C1 segment of cervical spinal cord (tissue), 14 donors: Measurements from ENCODE around the gene CDH13.

Experiments used
- DNase-seq, 14 donors: peaks; one replicate each; lab custom pipeline; 2025; lab: John Stamatoyannopoulos, UW

Gene CDH13

GRCh38 chr16:82694239-82694874, 67.6 kb downstream of the CDH13 start:
- no peak for DNase-seq

DNA sequence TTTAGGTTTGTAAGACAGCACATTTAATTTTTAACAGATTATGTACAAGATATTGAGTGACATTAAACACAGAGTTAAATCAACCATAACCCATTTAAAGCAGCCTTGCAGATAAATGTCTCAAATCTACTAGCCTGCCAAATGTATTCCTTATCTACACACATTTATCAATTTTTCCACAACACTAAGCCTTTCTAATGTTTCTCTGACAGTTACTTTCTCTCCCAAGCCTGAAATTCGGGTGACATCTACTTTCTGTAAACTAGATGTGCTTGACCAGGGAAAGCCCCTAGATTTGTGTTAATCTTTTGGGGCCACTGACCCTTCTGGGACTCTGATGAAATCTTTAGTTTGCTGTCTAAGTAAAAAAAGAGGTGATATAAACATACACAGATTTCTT, 69.0 kb downstream of the CDH13 start:
- no peak for DNase-seq

GRCh38 chr16:82699260-82699659, 72.5 kb downstream of the CDH13 start:
- DNase-seq: no peak

DNA sequence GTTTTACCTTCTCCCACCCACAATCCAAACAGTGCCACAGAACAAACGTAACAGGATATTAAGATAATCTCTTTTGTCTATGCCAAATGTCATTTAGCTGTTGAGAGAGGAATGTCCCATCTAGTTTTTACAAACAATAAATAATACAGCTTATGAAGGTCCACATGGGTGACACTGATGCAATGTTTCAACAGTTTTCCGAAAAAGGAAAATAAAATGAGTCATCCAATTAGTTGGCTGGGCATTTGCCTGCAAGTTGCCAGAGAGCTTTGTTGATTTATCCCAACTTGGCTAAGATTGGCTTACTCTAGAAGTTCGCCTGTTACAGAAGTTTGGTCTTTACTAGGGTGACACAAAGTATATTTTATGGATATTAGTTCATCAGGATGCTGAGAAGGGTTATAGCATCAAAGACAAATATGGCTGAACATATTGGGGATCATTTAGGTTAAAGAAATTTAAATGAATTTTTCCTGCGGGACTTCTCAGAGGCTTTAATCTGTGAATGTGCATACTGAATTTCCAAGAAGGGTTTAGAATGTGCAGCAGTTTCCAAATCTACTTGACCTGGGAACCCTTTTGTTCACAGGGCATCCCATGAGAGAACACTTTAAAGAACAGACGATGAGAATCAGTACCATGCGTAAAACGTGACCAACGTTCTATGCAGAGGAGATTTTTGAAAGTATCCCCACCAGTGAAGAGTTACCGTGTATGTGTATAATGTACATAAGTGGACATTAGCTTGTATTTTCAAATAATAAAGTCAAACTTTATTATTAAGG, 73.1 kb downstream of the CDH13 start:
- DNase-seq: peak in 2 of 14 donors; percentile 4 to 19

DNA sequence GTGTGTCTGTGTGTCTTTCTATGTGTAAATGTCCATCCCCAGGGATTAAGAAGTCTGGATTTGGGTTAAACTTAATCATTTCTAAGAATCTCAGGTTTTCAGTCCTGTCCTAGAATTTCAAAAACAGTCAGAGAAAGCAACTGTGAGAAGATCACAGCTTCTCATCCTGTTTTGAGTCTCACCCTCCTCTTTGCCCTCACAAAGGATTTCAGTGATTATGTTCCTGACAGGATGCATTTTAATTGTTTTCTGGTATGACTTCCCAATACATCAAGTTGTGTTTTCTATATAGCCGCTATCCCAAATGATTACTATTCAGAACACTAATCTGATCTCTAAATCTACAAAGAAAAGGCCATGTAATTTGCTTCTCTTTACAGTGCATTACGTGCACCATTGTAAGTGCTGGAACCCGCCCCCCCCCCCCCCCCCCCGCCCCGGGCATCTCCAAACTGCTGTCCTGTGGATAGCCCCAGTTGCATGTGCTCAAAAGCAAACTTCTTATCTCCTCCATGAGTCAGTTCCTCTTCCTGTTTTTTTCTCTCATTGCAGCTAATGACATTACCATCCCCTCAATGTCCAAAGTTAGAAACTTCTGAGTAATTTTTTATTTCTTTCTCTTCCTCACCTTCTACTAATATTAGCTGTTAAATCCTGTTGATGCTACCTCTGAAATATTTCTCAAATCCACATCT, 73.9 kb downstream of the CDH13 start:
- DNase-seq: no peak

DNA sequence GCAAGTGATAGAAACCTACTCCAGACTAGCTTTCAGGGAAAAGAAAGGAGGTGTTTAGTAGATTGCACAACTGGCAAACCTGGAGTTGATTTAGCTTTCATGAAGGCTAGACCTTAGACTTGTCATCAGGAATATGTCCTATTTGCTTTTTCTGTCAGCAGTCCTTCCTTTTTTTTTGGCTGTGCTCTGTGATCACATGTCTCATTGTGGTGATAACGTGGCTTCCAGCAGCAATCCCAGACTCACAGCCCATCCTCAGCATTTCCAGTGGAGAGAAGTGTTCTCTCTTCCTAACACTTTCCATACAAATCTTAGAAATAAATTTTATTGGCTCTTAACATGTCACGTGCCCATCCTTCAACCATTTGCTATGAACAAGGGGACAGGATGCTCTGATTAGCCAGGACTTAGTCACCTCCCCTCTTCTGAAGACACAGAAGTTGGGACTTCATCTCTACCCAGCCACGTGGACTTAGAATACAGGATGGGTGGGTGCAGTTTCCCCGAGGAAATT, 74.7 kb downstream of the CDH13 start:
- no peak for DNase-seq

- DNase-seq: no peak
Observed at GRCh38 chr16:82703161-82703560, 76.4 kb downstream of the CDH13 start.

DNA sequence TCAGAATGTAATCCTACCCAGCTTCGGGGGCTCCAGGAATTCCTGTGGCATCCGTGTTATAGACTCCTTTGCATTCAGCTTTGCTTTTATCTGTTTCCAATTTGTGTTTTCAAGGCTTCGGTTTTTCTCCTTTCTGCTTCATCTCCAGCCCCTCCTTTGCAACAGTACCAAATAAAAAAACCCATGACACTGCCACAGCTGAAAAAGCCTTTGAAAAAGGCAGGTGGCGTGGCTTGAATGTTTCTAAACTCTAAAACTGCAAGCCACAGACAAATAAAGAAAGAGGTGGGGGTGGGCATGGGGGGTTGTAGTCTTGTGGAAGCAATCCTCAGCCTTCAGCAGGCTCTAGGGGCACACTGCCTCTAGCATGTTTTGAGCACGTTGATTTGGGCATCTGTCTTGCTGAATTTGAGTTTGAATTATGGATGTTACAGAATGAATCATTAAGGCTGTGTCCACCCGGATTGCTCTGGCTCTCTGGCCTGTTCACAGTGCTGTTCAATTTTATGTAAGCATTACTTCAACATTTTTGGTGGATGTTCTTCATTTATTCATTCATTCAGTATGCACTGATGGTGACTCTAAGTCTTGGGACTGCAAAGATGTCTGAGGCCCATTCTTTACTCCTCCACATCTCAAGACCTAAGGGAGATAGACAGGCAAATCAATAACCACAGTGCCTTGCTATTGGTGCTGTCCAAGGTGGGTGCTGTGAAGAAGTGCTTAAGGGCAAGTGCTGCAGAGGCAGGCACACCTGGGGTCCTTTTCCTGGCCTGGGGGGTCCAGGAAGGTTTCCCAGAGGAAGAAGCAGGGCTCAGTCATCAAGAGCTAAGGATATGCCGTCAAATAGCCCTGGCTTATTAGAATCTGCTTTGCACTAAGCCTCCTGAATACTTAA, 77.4 kb downstream of the CDH13 start:
- no peak for DNase-seq

GRCh38 chr16:82709987-82710386, 83.2 kb downstream of the CDH13 start:
- no peak for DNase-seq

GRCh38 chr16:82713778-82714177, 87.0 kb downstream of the CDH13 start:
- DNase-seq: no peak

DNA sequence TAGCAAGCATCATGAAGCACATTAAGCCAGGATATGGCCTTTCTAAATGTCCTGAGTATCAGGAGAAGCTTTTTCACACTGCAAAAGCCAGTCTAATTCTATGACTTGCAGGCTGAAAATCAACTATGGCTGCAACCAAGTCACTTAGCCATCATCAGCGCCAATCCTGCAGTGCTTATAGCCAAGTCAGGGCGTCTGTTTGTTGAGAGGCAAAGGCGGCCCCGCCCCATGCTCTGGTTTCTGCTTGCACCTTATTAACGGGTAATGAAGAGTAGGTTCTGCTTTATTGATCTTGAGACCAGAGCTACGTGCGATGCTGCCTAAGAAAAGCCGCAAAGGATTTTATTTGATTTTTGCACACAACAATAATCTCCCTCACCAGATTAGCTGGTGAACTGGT, 88.4 kb downstream of the CDH13 start:
- DNase-seq: no peak

DNA sequence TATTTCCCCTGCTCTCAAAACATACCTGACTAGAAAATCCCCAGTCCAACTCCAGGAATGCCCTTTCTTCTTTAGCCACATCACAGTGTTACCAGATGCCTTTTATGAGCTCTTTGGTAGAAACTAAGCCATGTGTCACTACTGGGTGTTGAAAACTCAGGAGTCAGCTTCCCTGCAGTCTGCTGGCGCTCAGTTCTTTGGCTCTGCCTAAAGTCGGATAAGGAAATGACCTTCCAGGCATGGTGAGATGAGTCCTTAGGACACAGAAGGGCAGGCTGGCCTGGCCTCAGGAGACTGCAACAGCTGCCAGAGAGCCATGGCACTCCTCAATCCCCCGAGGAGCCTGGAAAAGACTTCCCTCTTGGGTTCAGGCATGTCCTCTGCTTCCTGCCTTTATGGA, 89.1 kb downstream of the CDH13 start:
- DNase-seq: no peak

DNA sequence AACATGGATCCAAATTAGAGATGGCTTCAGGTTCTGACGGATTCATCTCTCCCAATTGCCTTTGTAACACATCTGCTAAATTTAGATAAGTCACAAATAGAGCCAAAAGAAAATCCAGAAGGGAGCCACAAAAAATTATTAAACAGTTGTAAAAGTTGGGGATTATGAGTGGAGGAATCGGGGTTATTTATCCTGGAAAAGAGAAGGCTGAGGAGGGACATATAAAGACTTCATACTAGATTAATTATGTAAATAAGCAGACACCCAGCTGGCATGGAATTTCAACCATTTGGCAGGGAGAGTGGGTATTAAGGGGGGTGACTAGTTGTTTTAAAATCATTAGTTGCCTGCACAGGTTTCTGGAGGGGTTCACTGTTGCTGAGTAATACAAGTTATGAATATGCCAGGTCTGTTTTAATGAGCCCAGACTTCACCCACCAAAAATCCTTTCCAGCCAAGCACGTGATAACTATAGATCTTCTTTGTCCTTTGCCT, 89.6 kb downstream of the CDH13 start:
- DNase-seq: no peak

GRCh38 chr16:82720414-82720813, 93.6 kb downstream of the CDH13 start:
- DNase-seq: no peak

DNA sequence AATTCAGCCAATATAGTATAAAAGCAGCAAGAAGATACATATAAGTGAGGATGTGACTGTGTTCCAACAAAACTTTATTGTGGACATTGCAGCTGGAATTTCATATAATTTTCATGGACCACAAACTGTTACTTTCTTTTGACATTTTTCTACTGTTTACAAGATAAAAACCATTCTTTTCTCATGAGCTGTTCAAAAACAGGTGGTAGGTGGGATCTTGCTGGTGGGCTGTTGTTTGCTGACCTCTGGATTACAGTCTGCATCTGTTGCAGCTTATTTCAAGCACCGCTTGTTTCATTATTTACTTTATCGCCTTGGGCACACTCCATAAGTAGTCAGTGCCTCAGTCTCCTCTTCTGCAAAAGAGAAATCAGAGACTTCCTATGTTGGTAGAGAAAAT, 99.5 kb downstream of the CDH13 start:
- no peak for DNase-seq

GRCh38 chr16:82728901-82729300, 102.1 kb downstream of the CDH13 start:
- DNase-seq: no peak

DNA sequence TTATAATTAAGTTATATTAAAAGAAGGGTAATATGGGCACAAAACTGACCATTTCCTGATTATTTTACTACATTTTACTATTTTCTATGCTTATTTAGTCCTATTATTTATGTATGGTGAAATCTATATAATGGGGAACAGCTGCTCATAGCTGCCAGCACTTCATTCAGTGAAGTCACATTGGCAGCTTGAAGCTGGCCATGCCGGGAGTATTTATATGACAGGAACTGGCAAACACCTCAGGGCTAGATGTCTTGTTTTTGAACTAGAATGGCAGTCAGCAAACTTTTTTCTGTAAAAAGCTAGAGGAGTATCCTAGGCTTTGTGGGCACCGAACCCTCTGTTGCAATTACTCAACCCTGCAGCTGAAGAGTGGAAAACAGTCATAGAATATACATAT, 104.1 kb downstream of the CDH13 start:
- no peak for DNase-seq

GRCh38 chr16:82732461-82732860, 105.7 kb downstream of the CDH13 start:
- no peak for DNase-seq

GRCh38 chr16:82735186-82735585, 108.4 kb downstream of the CDH13 start:
- DNase-seq: no peak

DNA sequence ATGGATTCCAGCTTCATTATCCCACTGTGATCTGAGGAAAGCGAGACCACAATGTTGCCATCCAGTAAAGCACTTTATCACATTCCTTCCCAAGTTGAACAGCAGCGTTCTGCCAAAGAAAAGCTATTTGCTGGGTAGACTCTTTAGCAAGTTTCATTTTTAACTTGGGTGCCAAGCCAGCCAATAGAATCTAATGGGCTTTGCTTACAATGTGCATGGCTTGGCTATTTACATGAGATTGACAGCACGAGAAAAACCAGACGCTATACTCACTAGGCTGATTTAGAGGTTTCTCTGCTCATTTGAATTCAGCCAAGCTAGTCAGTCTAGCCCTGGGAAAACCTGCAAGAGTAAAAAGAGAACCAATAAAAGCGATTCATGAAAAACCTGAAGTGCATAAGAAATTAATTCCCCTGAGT, 108.9 kb downstream of the CDH13 start:
- DNase-seq: no peak

GRCh38 chr16:82736224-82736623, 109.5 kb downstream of the CDH13 start:
- DNase-seq: no peak
